ENCODE data around the gene COPS7B. TPM values are rescaled to one million over a fixed set of nuclear protein-coding genes. Genes with fewer than 3 reads are reported as not detected.

Gene COPS7B
- total RNA-seq, 1 donor from 2014 or later = 35.7 TPM

GRCh38 chr2:231751042-231751815 is 35.0 kb upstream of the COPS7B start:
- TF ChIP-seq CTCF (IDR thresholded peaks at IDR 0.05) = no peak
- Mint-ChIP-seq H3K36me3 (ENCODE audit: unreplicated experiment) (no peaks in the 10 kb centered on the region), H3K27me3 (ENCODE audit: unreplicated experiment) (no peaks in the 10 kb centered on the region), H3K27ac (ENCODE audit: unreplicated experiment) (no peak overlapping the region), H3K9me3 (ENCODE audit: unreplicated experiment) (no peaks in the 10 kb centered on the region), H3K4me3 (ENCODE audit: unreplicated experiment) (no peak overlapping the region), H3K4me1 (ENCODE audit: unreplicated experiment) (no peaks in the 10 kb centered on the region)
- DNase-seq (ENCODE audit: extremely low spot score, unreplicated experiment) = no peak

- H3K36me3 Mint-ChIP-seq (ENCODE audit: unreplicated experiment) = no peaks in the 10 kb centered on the region
- no peaks in the 10 kb centered on the region for H3K9me3 Mint-ChIP-seq (ENCODE audit: unreplicated experiment)
- no peak overlapping the region for H3K4me3 Mint-ChIP-seq (ENCODE audit: unreplicated experiment)
- no peak for TF ChIP-seq CTCF (IDR thresholded peaks at IDR 0.05)
- no peaks in the 10 kb centered on the region for H3K27me3 Mint-ChIP-seq (ENCODE audit: unreplicated experiment)
- no peak for DNase-seq (ENCODE audit: extremely low spot score, unreplicated experiment)
- no peaks in the 10 kb centered on the region for H3K4me1 Mint-ChIP-seq (ENCODE audit: unreplicated experiment)
- H3K27ac Mint-ChIP-seq (ENCODE audit: unreplicated experiment) = no peak overlapping the region
Measured at GRCh38 chr2:231752061-231752460, 34.2 kb upstream of the COPS7B start.

GRCh38 chr2:231761735-231762134 is 24.5 kb upstream of the COPS7B start:
- H3K27me3 Mint-ChIP-seq (ENCODE audit: unreplicated experiment) = no peaks in the 10 kb centered on the region
- H3K4me3 Mint-ChIP-seq (ENCODE audit: unreplicated experiment) = no peak overlapping the region
- no peak for TF ChIP-seq CTCF (IDR thresholded peaks at IDR 0.05)
- peaks cover 20% of the 10 kb centered on the region for H3K4me1 Mint-ChIP-seq (ENCODE audit: unreplicated experiment)
- H3K36me3 Mint-ChIP-seq (ENCODE audit: unreplicated experiment) = no peaks in the 10 kb centered on the region
- no peak for DNase-seq (ENCODE audit: extremely low spot score, unreplicated experiment)
- H3K9me3 Mint-ChIP-seq (ENCODE audit: unreplicated experiment) = no peaks in the 10 kb centered on the region
- H3K27ac Mint-ChIP-seq (ENCODE audit: unreplicated experiment) = no peak overlapping the region

GRCh38 chr2:231764124-231764523 is 22.1 kb upstream of the COPS7B start:
- Mint-ChIP-seq H3K4me1 (ENCODE audit: unreplicated experiment) (peaks cover 20% of the 10 kb centered on the region), H3K36me3 (ENCODE audit: unreplicated experiment) (no peaks in the 10 kb centered on the region), H3K27ac (ENCODE audit: unreplicated experiment) (no peak overlapping the region), H3K27me3 (ENCODE audit: unreplicated experiment) (no peaks in the 10 kb centered on the region), H3K9me3 (ENCODE audit: unreplicated experiment) (no peaks in the 10 kb centered on the region), H3K4me3 (ENCODE audit: unreplicated experiment) (no peak overlapping the region)
- no peak for TF ChIP-seq CTCF (IDR thresholded peaks at IDR 0.05)
- DNase-seq (ENCODE audit: extremely low spot score, unreplicated experiment) = no peak

- Mint-ChIP-seq H3K9me3 (ENCODE audit: unreplicated experiment) (no peaks in the 10 kb centered on the region), H3K36me3 (ENCODE audit: unreplicated experiment) (no peaks in the 10 kb centered on the region), H3K4me3 (ENCODE audit: unreplicated experiment) (no peak overlapping the region), H3K27ac (ENCODE audit: unreplicated experiment) (peak overlapping the region; percentile 36), H3K27me3 (ENCODE audit: unreplicated experiment) (no peaks in the 10 kb centered on the region), H3K4me1 (ENCODE audit: unreplicated experiment) (peaks cover 20% of the 10 kb centered on the region)
- TF ChIP-seq CTCF (IDR thresholded peaks at IDR 0.05) = no peak
- DNase-seq (ENCODE audit: extremely low spot score, unreplicated experiment) = no peak
Measured at GRCh38 chr2:231764760-231765159, 21.5 kb upstream of the COPS7B start.
